AG04450 (cell line): ENCODE data around the gene ZNF665. TPM values are rescaled to one million over a fixed set of nuclear protein-coding genes. Genes with fewer than 3 reads are reported as not detected.

Experiments used
- CTCF ChIA-PET: fragments of 300-600, 350-600 bp; formaldehyde crosslinking; extraction: SDS; loops from one replicate; lab custom pipeline; 2022; ENCODE audit warnings: antibody characterized with exemption, inconsistent platforms; lab: Charles Lee
- POLR2A ChIA-PET: fragments of 350-600 bp; formaldehyde crosslinking; extraction: SDS; loops from one replicate; lab custom pipeline; 2021; ENCODE audit warnings: antibody characterized with exemption, inconsistent platforms; lab: Yijun Ruan, JAX
- DNase-seq: peaks from one replicate; pipeline ENCODE4 v3.0.0-alpha.2; 2011; ENCODE audit warnings: low read depth, low spot score
- H3K27ac ChIP-seq: one replicate; pipeline ENCODE4 v1.5.1; 2012; ENCODE audit warnings: low read depth, low read length, control low read depth
- H3K27me3 ChIP-seq: one replicate; pipeline ENCODE4 v1.6.0; 2012; ENCODE audit warnings: low read length; ENCODE audit not compliant: control insufficient read depth, insufficient read depth
- H3K4me3 ChIP-seq: 2 replicates; pipeline ENCODE4 v1.5.1; 2011; ENCODE audit warnings: mild to moderate bottlenecking, low read depth, low read length, control low read depth
- H3K9me3 ChIP-seq: 2 replicates; pipeline ENCODE4 v1.5.1; 2012; ENCODE audit warnings: low read length; ENCODE audit not compliant: control insufficient read depth, insufficient read depth
- polyA plus RNA-seq: library from polyadenylated mRNA; depleted of rRNA; stranded (reverse); fragments of >200 nt; gene quantifications from 2 replicates; pipeline ENCODE4 v1.2.3, GENCODE V29; 2011
- TF ChIP-seq, protein P1 (sequence below): IDR thresholded peaks from 2 replicates; pipeline ENCODE4 v1.5.1; 2011; ENCODE audit warnings: low read depth, low read length, control low read depth, inconsistent platforms

The ZNF665 gene
- polyA plus RNA-seq, 1 experiment: 4.1 TPM

- no peak for DNase-seq
These were observed 32.0 kb downstream of the ZNF665 start for GRCh38 chr19:53161123-53161522.

DNA sequence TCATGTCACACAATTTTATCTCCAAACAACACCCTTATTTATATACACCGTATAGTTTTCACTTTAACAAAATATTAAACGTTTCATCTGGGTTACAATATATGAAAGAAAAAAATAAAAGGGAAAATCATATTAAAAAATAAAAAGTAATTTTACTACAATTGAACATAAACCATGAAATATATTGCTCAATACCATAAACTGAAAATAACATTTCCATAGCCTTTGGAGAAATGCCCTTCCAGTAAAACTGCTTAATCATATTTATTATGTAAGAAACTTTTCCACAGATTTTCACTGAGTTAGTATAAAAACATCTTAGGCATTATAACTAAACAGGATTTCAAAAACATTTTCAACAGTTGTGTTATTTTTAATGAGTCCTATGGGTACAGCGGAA, 32.8 kb downstream of the ZNF665 start:
- TF ChIP-seq, protein P1, sequence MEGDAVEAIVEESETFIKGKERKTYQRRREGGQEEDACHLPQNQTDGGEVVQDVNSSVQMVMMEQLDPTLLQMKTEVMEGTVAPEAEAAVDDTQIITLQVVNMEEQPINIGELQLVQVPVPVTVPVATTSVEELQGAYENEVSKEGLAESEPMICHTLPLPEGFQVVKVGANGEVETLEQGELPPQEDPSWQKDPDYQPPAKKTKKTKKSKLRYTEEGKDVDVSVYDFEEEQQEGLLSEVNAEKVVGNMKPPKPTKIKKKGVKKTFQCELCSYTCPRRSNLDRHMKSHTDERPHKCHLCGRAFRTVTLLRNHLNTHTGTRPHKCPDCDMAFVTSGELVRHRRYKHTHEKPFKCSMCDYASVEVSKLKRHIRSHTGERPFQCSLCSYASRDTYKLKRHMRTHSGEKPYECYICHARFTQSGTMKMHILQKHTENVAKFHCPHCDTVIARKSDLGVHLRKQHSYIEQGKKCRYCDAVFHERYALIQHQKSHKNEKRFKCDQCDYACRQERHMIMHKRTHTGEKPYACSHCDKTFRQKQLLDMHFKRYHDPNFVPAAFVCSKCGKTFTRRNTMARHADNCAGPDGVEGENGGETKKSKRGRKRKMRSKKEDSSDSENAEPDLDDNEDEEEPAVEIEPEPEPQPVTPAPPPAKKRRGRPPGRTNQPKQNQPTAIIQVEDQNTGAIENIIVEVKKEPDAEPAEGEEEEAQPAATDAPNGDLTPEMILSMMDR: no peak
- H3K4me3 ChIP-seq: no peak overlapping the region
- DNase-seq: no peak
- POLR2A ChIA-PET: no interaction called here
- peaks cover 28% of the 10 kb centered on the region for H3K9me3 ChIP-seq
- H3K27me3 ChIP-seq: no peaks in the 10 kb centered on the region
- no peak overlapping the region for H3K27ac ChIP-seq
- CTCF ChIA-PET: no interaction called here

More at GRCh38 chr19:53161123-53161522, 32.0 kb downstream of the ZNF665 start:
- TF ChIP-seq, protein P1: no peak
- Histone ChIP-seq H3K4me3 (no peak overlapping the region), H3K27me3 (no peaks in the 10 kb centered on the region), H3K9me3 (peaks cover 24% of the 10 kb centered on the region), H3K27ac (no peak overlapping the region)
- POLR2A ChIA-PET: no interaction called here
- CTCF ChIA-PET: no interaction called here

GRCh38 chr19:53158119-53158656, 35.0 kb downstream of the ZNF665 start:
- peaks cover 28% of the 10 kb centered on the region for H3K9me3 ChIP-seq
- peak overlapping the region; percentile 71 for H3K4me3 ChIP-seq
- POLR2A ChIA-PET: interaction anchor here (0.7 kb wide), 1 partner anchor 38 kb away, joined by 3 read pairs; no protein-coding TSS in a partner anchor
- TF ChIP-seq, protein P1: no peak
- no peak for DNase-seq
- CTCF ChIA-PET: no interaction called here
- no peaks in the 10 kb centered on the region for H3K27me3 ChIP-seq
- H3K27ac ChIP-seq: no peak overlapping the region

DNA sequence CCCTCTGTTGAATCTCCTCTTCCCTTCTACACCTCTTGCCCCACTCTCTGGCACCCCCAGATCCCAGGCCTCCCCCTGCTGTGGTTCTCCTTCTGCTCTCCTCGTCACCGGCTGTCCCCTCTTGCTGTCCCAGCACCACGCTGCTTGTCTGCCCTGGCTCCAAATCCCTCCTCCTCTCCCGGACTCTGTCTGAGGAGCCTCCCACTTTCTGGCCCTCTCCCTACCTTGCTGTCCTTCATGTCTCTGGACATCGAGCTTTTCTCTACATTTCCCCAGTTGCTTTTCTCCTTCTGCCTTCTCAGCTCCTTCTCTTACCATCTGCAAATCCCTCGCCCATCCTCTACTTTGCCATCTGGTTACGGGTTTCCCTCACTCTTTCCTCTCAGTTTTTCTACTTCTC, 35.5 kb downstream of the ZNF665 start:
- POLR2A ChIA-PET: interaction anchor here (0.7 kb wide), 1 partner anchor 38 kb away, joined by 3 read pairs; no protein-coding TSS in a partner anchor
- no peak for DNase-seq
- TF ChIP-seq, protein P1: no peak
- Histone ChIP-seq H3K9me3 (peaks cover 25% of the 10 kb centered on the region), H3K4me3 (peak overlapping the region; percentile 71), H3K27me3 (no peaks in the 10 kb centered on the region), H3K27ac (no peak overlapping the region)
- CTCF ChIA-PET: no interaction called here

- no peak overlapping the region for H3K27ac ChIP-seq
- ChIA-PET POLR2A (no interaction called here), CTCF (no interaction called here)
- TF ChIP-seq, protein P1: no peak
- H3K27me3 ChIP-seq: no peaks in the 10 kb centered on the region
- no peak for DNase-seq
- H3K4me3 ChIP-seq: no peak overlapping the region
- H3K9me3 ChIP-seq: peaks cover 27% of the 10 kb centered on the region
These were observed 36.3 kb downstream of the ZNF665 start for GRCh38 chr19:53156850-53157249.
